SK-N-SH (cell line): ENCODE data around the gene ABCB1.

Experiments
- CTCF ChIP-seq: fragments of 200-600 bp; sonication (generic); IDR thresholded peaks from 2 replicates; pipeline ENCODE4 v1.6.1; 2017; ENCODE audit warnings: antibody characterized with exemption, mild to moderate bottlenecking, moderate library complexity
- RAD21 ChIP-seq: IDR thresholded peaks from 2 replicates; pipeline ENCODE4 v1.6.1; 2012; ENCODE audit warnings: mild to moderate bottlenecking, low read length
- USF1 ChIP-seq: IDR thresholded peaks from 2 replicates; pipeline ENCODE4 v1.4.0; 2012; ENCODE audit warnings: low read depth, borderline replicate concordance

DNA sequence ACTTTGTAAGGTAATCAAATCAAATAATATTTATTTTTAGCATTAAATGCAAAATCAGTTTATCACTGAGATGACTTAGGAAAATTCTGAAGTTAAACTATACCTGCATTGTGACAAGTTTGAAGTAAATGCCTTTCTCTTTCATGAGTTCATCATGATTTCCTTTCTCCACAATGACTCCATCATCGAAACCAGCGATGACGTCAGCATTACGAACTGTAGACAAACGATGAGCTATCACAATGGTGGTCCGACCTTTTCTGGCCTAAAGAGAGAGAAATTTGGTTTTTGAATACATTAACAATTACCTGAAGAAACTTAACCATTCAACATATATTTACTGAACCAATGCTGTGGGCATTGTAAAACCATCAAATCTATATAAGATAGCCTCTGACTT lies 54.9 kb downstream of the ABCB1 start:
- no peak for TF ChIP-seq CTCF
- TF ChIP-seq RAD21 = no peak
- no peak for TF ChIP-seq USF1
